ENCODE data around the gene MTMR2.

The MTMR2 gene

DNA sequence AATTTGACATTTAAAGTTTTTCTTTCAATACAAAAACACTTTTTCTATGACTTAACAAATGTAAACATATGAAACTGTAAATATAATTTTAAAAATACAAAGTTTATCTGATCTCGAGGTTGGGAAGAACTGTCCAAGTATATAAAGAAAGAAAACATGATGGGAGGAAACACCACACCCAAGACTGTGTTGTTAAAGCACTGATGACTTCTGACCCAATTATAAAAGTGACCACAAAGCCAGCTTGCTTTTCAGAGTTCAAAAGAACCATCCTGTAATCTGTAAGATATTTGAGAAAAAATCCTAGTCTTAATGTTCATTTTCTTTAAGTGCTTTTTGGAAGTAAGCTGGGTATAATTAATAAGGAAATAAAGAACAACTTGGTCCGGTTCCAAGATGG is 118.0 kb downstream of the MTMR2 start:
- no peak for DNase-seq

DNA sequence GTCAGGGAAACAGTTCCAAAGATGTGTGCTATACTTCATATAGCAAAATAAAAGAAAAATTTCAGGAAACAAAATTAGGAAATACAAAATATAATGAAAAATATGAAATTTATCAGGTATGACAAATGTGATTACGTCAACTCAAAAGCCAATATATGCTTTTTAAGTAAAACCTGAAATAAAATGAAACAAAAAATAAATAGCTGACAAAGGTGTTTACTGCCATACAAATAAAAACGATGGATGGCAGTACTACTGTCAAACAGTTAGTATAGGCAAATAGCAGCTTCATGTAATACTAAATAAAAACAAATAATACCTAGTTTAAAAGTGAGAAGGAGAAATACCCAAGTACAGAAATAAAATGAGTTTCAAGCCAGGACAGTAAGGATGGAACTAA is 119.9 kb downstream of the MTMR2 start:
- no peak for DNase-seq

DNA sequence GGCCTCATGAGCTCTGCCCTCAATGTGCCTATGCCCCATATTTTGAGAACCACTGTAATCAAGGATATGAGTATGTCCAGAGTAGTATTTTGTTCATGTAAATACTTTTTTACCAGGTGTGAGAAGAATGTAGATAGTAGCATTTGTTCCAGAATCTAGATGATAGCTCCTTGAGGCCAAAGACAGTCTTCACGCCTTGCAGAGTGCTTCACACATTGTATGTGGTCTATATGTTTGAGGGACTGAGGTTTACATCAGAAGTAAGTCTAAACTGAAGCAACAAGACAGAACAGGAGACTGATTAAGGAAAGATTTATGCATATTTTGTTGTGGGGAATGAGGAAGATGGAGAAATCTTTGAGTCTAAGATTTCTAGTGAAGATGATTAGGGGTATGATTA is 121.1 kb downstream of the MTMR2 start:
- no peak for DNase-seq

DNA sequence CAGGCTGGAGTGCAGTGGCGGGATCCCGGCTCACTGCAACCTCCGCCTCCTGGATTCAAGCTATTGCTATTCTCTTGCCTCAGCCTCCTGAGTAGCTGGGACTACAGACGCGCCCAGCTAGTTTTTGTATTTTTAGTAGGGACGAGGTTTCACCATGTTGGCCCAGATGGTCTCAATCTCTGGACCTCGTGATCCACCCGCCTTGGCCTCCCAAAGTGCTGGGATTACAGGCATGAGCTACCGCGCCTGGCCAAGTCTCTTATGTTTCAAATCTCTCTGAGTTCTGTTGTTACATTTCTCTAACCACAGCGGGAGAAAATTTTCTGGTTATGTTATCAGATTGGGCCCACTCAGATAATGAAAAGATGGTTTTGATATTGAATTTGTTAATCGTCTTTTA is 123.5 kb downstream of the MTMR2 start:
- no peak for DNase-seq

DNA sequence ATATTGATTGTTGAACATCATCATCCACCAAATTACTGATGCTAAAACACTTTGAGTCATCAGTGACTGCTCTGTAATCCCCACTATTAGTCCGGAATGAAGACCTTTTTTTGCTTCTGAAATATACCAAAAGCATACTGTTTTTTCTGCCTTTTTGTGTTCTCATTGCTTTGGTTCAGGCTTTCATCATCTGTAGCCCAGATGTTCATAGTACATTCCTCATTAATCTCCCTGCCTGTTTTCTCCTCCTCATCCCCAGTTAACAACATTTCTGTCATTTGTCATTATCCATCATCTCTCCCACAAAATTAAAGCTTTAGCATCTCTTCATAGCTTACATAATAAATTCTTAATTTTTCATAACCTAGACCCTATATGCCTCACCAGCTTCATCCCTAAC is 124.4 kb downstream of the MTMR2 start:
- DNase-seq = no peak

DNA sequence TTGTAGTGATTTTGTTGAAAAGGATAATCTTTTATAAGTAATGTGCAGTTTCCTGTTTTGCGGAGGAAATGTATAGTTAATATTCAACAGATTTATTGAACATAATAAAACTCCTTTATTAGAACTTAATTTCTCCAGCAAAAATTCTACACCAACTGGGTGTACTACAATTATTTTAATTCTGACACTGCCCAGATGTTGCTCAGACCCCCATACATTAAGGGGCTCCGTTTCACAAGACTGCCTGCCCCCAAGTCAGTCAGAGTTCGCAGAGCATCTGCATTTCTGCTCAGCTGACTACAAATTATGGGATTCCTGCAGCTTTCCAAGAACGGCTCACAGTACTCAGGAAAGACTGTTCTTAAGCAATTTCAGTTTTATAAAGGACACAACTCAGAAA is 127.4 kb downstream of the MTMR2 start:
- DNase-seq = no peak

DNA sequence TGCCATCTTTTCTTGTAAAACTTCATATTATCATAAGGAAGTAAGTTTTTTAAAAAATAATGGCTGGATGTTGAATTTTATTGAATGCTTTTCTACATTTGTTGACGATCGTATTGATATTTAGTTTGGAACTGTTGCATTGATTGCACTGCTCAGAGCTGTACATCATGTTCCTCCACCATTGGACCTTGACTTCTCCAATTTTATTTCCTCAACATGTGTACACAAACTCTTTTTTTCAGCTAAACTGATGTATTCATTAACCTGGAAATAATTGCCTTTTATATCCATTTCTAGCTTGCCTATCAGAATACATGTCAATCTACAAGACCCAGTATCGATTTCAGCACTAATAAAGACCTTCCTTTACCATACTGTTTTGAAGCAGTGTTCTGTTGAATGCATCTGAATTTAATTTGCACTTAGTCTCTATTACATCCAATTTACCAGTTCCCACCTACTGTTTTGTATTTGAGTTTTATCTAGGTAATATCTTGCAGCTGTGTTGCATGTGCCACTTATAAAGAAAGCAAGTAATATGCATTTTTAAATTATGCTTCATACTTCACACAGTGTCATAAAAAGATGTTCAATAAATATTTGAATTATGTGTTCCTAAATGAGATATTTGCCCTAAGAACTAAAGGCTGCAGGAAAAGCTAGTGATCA is 128.1 kb downstream of the MTMR2 start:
- no peak for DNase-seq

DNA sequence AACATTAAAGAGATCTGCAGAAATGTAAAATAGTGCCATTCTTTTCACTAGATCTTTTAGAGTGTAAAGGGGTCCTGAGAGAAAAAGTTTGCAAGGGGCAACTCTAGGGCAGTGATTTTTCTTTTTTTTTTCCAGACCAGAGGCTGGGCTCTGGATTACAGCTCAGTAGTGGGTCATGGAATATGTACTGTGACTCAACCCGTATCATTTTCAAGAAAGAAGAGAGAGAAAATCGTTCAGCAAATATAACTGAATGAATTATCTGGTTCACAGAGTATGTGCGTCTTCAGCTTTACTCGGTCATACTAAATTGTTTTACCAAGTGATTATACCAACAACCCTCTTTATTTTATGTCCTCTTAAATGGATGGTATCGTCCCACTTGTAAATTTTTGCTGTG is 129.8 kb downstream of the MTMR2 start:
- no peak for DNase-seq

DNA sequence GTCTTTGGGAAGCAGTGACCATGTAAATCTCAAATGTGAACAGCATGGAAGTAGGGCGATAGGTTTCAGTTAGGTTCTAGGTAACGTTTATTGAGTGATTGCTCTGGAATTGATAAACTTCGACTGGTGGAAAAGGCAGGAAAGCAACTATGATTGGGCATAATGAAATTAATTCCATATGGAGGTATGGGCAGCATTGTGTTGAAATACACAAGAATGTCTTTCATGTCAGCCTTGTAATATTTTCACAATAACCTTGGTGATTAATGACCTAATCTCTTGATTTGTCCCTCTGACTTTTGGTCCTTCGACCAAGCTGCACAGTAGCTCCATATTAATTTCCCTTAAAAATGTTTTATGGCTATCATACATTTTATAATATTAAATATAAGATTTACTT is 130.8 kb downstream of the MTMR2 start:
- DNase-seq = no peak

DNA sequence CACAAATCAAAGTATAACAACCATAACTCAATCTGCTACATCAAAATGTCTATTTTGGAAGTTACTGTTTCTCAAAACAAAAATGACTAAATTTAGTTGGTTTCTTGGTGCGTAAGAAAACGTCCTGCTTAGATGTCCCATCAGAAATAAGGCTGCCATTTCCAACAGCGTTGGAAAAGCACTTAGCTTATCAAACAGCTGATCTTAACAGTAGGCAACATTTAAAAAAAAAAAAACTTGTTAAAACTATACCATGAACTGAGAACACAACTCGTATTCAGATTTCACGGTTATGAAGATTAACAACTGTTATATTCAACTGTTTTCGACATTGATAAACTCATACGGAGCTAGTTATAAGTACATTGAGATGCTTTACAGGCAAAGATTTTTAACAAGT is 131.2 kb downstream of the MTMR2 start:
- no peak for DNase-seq

DNA sequence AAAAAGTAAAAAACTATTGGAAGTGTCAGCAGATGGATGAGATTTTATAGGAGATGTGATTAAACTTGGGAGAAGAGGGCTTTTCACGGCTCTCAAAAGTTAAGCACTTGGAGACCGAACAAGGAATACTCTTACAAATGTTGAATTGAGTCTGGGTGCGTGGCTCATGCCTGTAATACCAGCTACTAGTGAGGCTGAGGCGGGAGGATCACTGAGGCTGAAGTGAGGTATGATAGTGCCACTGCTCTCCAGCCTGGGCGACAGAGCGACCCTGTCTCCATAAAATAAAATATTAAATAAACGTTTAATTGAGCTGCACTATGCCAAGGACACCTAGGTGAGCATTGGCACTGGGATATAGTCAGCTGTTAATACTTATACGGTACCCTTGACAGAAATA is 131.7 kb downstream of the MTMR2 start:
- no peak for DNase-seq

DNA sequence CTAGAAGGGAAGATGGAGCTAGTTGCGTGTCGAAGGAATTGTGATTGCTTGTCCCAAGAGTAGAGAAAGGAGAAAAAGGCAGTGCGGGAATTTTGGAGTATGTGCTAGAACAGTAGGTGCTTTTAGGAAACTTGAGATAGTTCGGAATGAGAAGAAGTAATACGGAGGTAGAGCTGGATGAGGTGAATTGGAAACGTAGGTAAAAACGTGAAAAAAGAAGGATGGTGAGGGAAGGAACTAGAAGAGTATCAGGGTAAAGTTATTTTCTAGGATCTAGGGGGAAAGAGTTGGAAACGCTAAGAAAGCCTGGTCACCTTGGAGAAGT is 132.2 kb downstream of the MTMR2 start:
- no peak for DNase-seq

DNA sequence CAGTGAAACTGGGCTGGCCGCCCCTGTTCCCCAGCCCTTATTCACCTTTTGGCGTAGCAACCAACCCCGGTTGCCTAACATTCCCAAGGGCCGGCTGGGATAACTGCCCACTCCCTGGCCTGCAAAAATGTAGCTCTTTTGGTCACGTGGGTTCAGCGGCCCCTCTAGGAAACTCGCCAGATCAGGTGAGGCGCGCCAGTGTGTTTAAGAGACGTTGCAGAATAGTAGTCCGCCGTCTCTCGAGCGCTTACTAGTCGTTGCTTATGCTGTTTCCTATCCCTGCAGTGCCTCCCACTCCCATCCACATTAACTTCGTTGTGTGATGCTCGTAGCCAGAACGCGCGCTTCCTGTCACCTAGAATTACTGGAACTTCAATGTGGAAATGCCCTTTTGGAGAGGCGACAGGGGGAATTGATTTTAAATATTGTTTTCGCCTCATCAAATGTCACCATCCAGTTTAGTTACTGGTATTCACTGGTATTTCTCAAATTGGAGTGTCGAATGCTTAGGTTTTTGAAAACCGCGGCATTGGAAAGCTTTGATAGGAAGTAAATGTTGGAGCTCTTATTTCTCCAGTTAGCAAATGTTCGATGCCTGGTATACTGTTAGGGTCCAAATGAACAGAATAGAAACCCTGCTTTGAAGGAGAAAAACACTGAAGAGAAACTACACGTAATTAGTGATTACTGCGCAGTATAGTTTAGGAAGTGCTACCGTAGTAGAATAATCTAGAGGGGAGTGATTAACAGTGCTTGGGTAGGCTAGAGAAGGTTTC is 132.8 kb downstream of the MTMR2 start:
- peak; percentile 76 for DNase-seq

DNA sequence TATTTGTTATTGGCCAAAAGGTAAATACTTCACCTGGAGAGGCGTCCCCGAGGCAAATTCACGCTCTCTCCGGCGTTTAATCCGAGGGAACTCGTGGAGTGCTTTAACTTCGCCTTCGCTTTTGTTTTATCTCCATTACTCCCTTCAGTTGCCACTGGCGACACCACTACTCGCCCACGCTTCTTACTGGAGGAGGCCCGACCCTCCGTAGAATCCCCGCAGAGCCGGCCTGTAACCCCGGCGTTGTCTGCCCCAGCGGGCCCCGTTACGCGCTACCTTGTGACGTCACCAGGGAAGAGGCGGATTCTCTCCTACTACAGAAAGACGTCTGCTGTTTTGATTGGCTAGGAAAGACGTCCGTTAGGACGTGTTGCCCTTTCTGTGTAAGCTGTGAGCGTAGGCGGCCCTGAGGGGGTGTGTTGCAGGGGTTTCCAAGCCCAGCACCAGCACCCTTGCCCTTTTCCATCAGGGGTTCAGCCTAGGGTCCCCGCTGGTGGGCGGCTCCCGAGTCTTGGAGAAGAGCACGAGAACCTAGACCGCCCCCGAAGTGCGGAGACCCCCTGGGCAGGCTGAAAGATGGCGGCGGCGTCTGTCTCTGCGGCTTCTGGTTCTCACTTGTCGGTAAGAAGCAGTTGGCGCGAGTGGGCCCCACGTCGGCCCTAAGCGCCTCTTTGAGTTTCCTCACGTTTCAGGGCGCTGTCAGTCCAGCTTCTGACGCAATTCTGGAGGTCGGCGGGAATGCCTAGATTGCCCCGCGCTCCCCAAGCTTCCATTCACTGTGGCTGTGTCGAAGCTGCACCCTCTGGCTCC is 133.6 kb downstream of the MTMR2 start, which contains the start of gene CEP57:
Gene CEP57 (plus strand): TSS at position 376 of the 810 bp plus-strand sequence. CDS start 201 bp downstream, at position 577.
- peak; percentile 99 for DNase-seq

DNA sequence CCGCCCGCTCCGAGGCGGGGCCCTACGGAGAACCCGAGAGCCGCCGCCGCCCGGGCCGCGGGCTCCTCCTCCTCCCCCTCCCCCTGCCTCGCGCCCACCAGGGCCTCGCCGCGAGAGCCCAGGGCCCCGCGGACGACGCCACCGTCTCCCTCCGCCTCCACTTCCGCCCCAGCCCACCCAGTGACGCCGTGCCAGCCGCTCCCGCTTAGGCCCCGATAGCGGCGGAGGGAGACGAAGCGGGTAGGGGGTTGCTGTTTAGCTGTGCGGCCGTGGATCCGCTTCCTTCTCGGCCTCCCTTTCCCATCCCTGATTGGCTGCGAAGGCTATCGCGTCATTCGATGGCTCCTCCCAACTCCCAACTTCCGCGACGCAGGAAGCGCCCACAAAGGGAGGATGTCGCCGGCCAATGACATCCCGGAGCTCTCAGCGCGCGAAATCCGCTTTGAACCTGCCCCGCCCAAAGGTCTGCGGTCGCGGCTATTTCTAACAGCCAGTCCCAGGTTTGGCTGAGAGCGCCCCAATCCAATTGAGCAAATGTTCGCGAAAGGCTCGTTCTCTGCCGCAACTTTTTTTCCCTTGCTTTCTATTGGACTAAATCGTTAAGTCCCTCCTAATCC is 134.3 kb downstream of the MTMR2 start, which contains the start of gene FAM76B:
Gene FAM76B (minus strand): TSS at position 277 of the 617 bp plus-strand sequence. CDS start 304 bp downstream, outside the sequence.
- DNase-seq = peak; percentile 99

DNA sequence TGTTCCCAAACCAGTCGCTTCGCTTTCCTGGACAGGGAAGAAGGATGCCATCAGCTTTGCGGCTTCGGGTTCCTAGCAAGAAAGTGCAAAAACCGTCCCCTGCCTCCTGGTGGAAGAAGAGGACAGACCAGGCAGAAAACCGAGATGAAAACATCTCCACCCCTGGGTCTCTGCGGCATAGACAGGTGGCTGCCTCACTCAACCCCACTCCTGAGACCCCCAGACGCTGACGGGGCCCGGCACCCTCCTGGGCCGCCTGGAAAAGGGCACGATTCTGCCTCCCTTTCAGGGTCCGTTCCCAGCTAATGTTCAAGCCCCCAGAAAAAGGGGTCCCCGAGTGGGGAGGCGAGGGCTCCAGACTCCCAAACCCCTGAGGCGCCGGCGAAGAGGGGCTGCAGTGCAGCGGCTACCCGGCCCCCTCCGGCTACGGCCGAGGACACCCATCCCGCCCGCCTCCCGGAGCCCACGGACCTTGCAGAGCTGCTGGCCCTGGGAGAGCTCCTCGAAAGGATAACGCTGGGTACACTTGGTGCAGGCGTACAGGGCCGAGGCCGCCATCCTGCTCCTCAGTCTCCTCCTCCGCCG is 134.9 kb downstream of the MTMR2 start:
- DNase-seq = peak; percentile 55
